Mesenchymal stem cell (in vitro differentiated cells and primary cell): ENCODE data around the gene KLHL22.

Experiments
- DNase-seq: peaks from one replicate; pipeline ENCODE4 v3.0.0-alpha.2; 2013
- H2AFZ ChIP-seq: one replicate; pipeline ENCODE4 v1.6.1; 2013; ENCODE audit warnings: low read depth, mild to moderate bottlenecking, control low read depth, inconsistent platforms, low read length, moderate library complexity
- H2AK5ac ChIP-seq: 2 replicates; pipeline ENCODE4 v1.6.1; 2013; ENCODE audit warnings: low read length, moderate library complexity, mild to moderate bottlenecking, inconsistent platforms; ENCODE audit not compliant: severe bottlenecking
- H2BK120ac ChIP-seq: one replicate; pipeline ENCODE4 v1.6.1; 2013; ENCODE audit warnings: low read depth, mild to moderate bottlenecking, inconsistent platforms, low read length, moderate library complexity
- H2BK12ac ChIP-seq, 2 experiments: one replicate each; pipeline ENCODE4 v1.6.1; 2013; ENCODE audit warnings: inconsistent platforms in 2 of 2, low read length in 2 of 2, mild to moderate bottlenecking in 2 of 2, moderate library complexity in 2 of 2, control low read depth in 1 of 2
- H2BK15ac ChIP-seq: one replicate; pipeline ENCODE4 v1.6.1; 2013; ENCODE audit warnings: mild to moderate bottlenecking, low read depth, inconsistent platforms; ENCODE audit not compliant: poor library complexity, severe bottlenecking
- H2BK5ac ChIP-seq: 2 replicates; pipeline ENCODE4 v1.6.1; 2013; ENCODE audit warnings: low read depth, mild to moderate bottlenecking, low read length, control low read depth, inconsistent platforms; ENCODE audit not compliant: poor library complexity, severe bottlenecking
- H3K14ac ChIP-seq, 2 experiments: one replicate each; pipeline ENCODE4 v1.6.1; 2013; ENCODE audit warnings: inconsistent platforms in 2 of 2, low read length in 2 of 2, control low read depth in 1 of 2, mild to moderate bottlenecking in 1 of 2, moderate library complexity in 1 of 2
- H3K18ac ChIP-seq, 2 experiments: one replicate each; pipeline ENCODE4 v1.6.1; 2013; ENCODE audit warnings: inconsistent platforms in 2 of 2, low read length in 2 of 2, control low read depth in 1 of 2, low read depth in 1 of 2, mild to moderate bottlenecking in 1 of 2
- H3K23ac ChIP-seq, 2 experiments: one replicate each; pipeline ENCODE4 v1.6.1; 2013; ENCODE audit warnings: inconsistent platforms in 2 of 2, low read length in 2 of 2, mild to moderate bottlenecking in 2 of 2, moderate library complexity in 2 of 2, control low read depth in 1 of 2
- H3K27ac ChIP-seq: 2 replicates; pipeline ENCODE4 v1.5.1; 2013; ENCODE audit warnings: mild to moderate bottlenecking, moderate library complexity, low read length, control low read depth, inconsistent platforms; ENCODE audit not compliant: poor library complexity, severe bottlenecking
- H3K27me3 ChIP-seq, 2 experiments: 2 replicates each; pipeline versions ENCODE4 v1.6.1 to v1.7.0; 2013; ENCODE audit warnings: low read length in 2 of 2, mild to moderate bottlenecking in 2 of 2, moderate library complexity in 2 of 2, control low read depth in 1 of 2, inconsistent platforms in 1 of 2; ENCODE audit not compliant: control insufficient read depth in 1 of 2, insufficient read depth in 1 of 2
- H3K36me3 ChIP-seq, 2 experiments: 2 replicates each; pipeline versions ENCODE4 v1.6.1 to v1.7.0; 2013; ENCODE audit warnings: low read length in 2 of 2, control low read depth in 1 of 2, inconsistent platforms in 1 of 2, low read depth in 1 of 2, mild to moderate bottlenecking in 1 of 2; ENCODE audit not compliant: insufficient read depth in 2 of 2, control insufficient read depth in 1 of 2
- H3K4ac ChIP-seq, 2 experiments: one replicate each; pipeline ENCODE4 v1.6.1; 2013; ENCODE audit warnings: inconsistent platforms in 2 of 2, low read length in 2 of 2, mild to moderate bottlenecking in 2 of 2, moderate library complexity in 2 of 2, control low read depth in 1 of 2, low read depth in 1 of 2
- H3K4me1 ChIP-seq: 2 replicates; pipeline ENCODE4 v1.6.1; 2013; ENCODE audit warnings: low read depth, low read length, control low read depth; ENCODE audit not compliant: control insufficient read depth, insufficient read depth
- H3K4me2 ChIP-seq: 2 replicates; pipeline ENCODE4 v1.6.1; 2013; ENCODE audit warnings: low read length, mild to moderate bottlenecking, inconsistent platforms; ENCODE audit not compliant: poor library complexity, severe bottlenecking
- H3K4me3 ChIP-seq, 2 experiments: 2 replicates each; pipeline versions ENCODE4 v1.5.1 to v1.7.0; 2013; ENCODE audit warnings: low read length in 2 of 2, mild to moderate bottlenecking in 2 of 2, control low read depth in 1 of 2, low read depth in 1 of 2; ENCODE audit not compliant: insufficient read depth in 1 of 2
- H3K79me1 ChIP-seq: replicated peaks from 2 replicates; pipeline ENCODE4 v1.6.1; 2013; ENCODE audit warnings: mild to moderate bottlenecking, control low read depth, low read length, inconsistent platforms; ENCODE audit not compliant: poor library complexity, severe bottlenecking
- H3K9ac ChIP-seq: 2 replicates; pipeline ENCODE4 v1.7.0; 2013; ENCODE audit warnings: mild to moderate bottlenecking, low read length, moderate library complexity
- H3K9me3 ChIP-seq: 2 replicates; pipeline ENCODE4 v1.7.0; 2013; ENCODE audit warnings: mild to moderate bottlenecking, low read length; ENCODE audit not compliant: control insufficient read depth
- H4K8ac ChIP-seq: one replicate; pipeline ENCODE4 v1.6.1; 2013; ENCODE audit warnings: inconsistent platforms, mild to moderate bottlenecking, low read length, moderate library complexity
- H4K91ac ChIP-seq: one replicate; pipeline ENCODE4 v1.6.1; 2013; ENCODE audit warnings: mild to moderate bottlenecking, low read length, inconsistent platforms
- WGBS: methylation state at CpG from one replicate; pipeline ENCODE4 v1.1.7; 2013; ENCODE audit warnings: mixed read lengths; 5-methylcytosine and 5-hydroxymethylcytosine counted together

The KLHL22 gene

DNA sequence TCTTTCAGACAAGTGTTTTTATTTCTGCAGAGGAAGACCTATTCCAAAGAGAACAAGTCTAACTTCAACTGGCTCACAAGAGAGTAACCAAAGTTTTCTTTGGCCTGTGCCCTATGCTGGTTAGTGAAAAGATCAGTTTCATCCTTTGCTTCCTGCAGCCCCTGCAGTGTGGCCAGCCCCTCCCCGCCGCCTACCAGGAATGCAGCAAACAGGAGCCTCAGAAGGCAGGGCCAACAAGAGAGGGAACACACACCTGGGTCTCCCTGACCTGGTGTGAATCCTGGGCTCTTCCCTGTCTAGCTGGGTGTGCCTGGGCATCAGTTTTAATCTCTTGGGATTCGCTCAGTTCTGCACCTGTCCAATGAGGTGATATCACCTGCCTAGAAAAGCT lies 36.4 kb downstream of the KLHL22 start:
- Histone ChIP-seq H3K9ac (no peak overlapping the region), H2AK5ac (no peak overlapping the region), H3K23ac (no peak overlapping the region), H3K4me3 (no peak overlapping the region), H3K36me3 (peaks cover 22 to 69% of the 10 kb centered on the region in 2 experiments), H4K91ac (no peak overlapping the region), H2AFZ (no peak overlapping the region), H4K8ac (no peak overlapping the region), H3K27ac (no peak overlapping the region), H3K4me1 (peaks cover 10% of the 10 kb centered on the region), H3K4me2 (no peak overlapping the region), H3K27me3 (no peaks in the 10 kb centered on the region), H3K18ac (no peak overlapping the region), H2BK15ac (no peak overlapping the region), H2BK5ac (no peak overlapping the region), H3K14ac (no peak overlapping the region), H3K79me1 (no peaks in the 10 kb centered on the region), H2BK120ac (no peak overlapping the region), H2BK12ac (no peak overlapping the region), H3K9me3 (no peaks in the 10 kb centered on the region), H3K4ac (no peak overlapping the region)
- WGBS, result 95% methylated on average over 3 of the region's 3 CpGs
- no peak for DNase-seq

DNA sequence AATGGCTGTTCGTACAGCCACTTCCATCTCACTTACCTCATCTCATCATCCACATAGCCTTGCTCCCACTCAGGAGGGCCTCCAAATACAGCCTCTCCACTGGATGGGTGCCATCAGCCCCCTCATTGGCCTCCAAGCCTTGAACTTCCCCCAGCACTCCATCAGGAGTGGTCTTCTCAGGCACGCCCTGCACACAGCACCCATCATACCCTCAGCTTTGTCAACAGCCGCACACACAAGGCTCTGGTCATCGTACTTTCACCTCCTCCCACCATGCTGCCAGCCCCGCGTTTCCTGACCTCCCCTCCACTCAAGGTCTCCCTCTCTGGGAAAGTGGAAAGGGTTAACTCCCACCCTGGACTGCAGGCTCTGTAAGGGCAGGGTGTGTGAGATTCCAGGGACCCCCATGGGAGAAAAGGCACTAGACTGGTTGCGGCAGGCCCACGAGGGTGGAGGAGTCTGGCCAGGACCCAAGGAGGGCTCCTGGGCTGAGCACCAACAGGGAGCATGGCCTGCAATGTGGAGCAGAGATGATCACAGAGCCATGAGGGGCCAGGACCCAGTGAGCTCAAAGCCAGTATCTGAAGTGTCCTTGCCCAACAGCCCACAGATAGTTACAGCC lies 37.0 kb downstream of the KLHL22 start:
- no peak for DNase-seq
- Histone ChIP-seq H3K27me3 (no peaks in the 10 kb centered on the region), H3K9me3 (no peaks in the 10 kb centered on the region), H4K8ac (no peak overlapping the region), H4K91ac (no peak overlapping the region), H2AK5ac (no peak overlapping the region), H3K4ac (no peak overlapping the region), H2AFZ (no peak overlapping the region), H3K4me3 (no peak overlapping the region), H3K79me1 (no peaks in the 10 kb centered on the region), H2BK120ac (no peak overlapping the region), H3K18ac (no peak overlapping the region), H3K4me2 (no peak overlapping the region), H3K23ac (no peak overlapping the region), H3K27ac (no peak overlapping the region), H2BK5ac (no peak overlapping the region), H3K4me1 (peaks cover 10% of the 10 kb centered on the region), H2BK15ac (no peak overlapping the region), H3K9ac (no peak overlapping the region), H2BK12ac (no peak overlapping the region), H3K36me3 (peaks cover 17 to 64% of the 10 kb centered on the region in 2 experiments), H3K14ac (no peak overlapping the region)
- WGBS, result 93% methylated on average over 5 of the region's 8 CpGs

DNA sequence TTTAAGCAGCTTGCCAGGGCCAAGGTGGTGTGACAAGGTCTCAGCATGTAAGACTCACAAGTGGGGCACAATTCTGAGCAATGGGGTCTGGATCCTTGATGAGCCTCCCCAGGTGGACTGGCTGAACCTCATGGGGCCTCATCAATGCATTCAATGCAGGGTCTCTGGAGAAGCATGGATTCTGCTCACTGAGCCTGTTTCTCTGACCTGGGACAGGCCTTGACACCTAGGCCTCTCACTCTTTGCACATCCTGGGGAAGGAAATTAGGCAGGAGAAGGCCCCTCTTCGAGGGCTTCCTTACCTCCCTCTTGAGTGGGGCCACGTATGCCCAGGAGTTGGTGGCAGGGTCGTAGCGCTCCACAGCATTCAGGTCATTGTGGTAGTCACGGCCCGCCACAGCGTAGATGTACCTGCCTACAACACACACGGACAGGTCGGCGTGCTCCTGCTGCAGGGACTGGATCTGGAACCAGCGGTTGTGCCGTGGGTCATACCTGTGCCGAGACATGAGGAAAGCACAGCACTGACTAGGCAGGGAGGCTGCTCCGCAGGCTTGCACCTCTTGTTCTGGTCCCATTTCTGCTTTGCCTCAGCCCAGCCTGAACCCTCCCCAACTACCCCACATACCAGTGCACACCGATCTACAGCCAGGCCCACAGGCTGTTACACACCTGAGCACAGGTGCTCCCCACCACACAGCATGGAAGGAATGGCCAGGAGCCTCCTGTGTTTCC lies 37.9 kb downstream of the KLHL22 start:
- Histone ChIP-seq H4K91ac (no peak overlapping the region), H3K18ac (no peak overlapping the region), H3K9me3 (no peaks in the 10 kb centered on the region), H2AK5ac (no peak overlapping the region), H2BK15ac (no peak overlapping the region), H3K27me3 (no peaks in the 10 kb centered on the region), H3K14ac (no peak overlapping the region), H2AFZ (no peak overlapping the region), H4K8ac (no peak overlapping the region), H2BK120ac (no peak overlapping the region), H2BK5ac (no peak overlapping the region), H3K4me3 (no peak overlapping the region), H3K9ac (no peak overlapping the region), H3K27ac (no peak overlapping the region), H3K4ac (no peak overlapping the region), H2BK12ac (no peak overlapping the region), H3K23ac (no peak overlapping the region), H3K4me2 (no peak overlapping the region), H3K79me1 (no peaks in the 10 kb centered on the region), H3K36me3 (peaks cover 17 to 55% of the 10 kb centered on the region in 2 experiments), H3K4me1 (peaks cover 10% of the 10 kb centered on the region)
- no peak for DNase-seq
- 96% methylated on average over 15 of the region's 15 CpGs for WGBS

DNA sequence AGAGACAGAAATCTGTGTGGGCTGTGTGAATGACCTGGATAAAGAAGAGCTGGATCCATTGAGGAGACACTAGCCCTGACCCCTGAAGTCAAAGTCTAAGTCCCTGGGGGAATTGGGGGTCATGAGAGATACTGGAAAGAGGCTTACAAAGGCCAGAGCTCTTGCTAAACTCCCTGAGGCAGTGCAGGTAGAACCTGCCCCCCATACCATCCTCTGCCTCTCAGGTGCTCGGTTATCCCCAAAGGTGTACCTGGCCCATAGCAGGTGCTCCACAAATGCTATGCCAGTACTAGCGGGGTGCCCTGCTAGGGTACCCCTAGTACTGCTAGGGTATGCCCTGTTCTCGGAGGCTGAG lies 38.9 kb downstream of the KLHL22 start:
- no peak overlapping the region for H2BK5ac ChIP-seq
- no peaks in the 10 kb centered on the region for H3K9me3 ChIP-seq
- H3K23ac ChIP-seq, result no peak overlapping the region
- no peaks in the 10 kb centered on the region for H3K27me3 ChIP-seq
- no peak overlapping the region for H2BK12ac ChIP-seq
- H2BK120ac ChIP-seq, result no peak overlapping the region
- peaks cover 17 to 62% of the 10 kb centered on the region in 2 experiments for H3K36me3 ChIP-seq
- 97% methylated on average over 3 of the region's 3 CpGs for WGBS
- H2AK5ac ChIP-seq, result no peak overlapping the region
- no peaks in the 10 kb centered on the region for H3K79me1 ChIP-seq
- H2AFZ ChIP-seq, result no peak overlapping the region
- H4K91ac ChIP-seq, result no peak overlapping the region
- no peak overlapping the region for H3K4me3 ChIP-seq
- H3K14ac ChIP-seq, result no peak overlapping the region
- no peak overlapping the region for H3K18ac ChIP-seq
- no peak overlapping the region for H2BK15ac ChIP-seq
- H3K4me2 ChIP-seq, result no peak overlapping the region
- H3K4me1 ChIP-seq, result peaks cover 10% of the 10 kb centered on the region
- H3K4ac ChIP-seq, result no peak overlapping the region
- H3K27ac ChIP-seq, result no peak overlapping the region
- DNase-seq, result no peak
- no peak overlapping the region for H3K9ac ChIP-seq
- H4K8ac ChIP-seq, result no peak overlapping the region
